Right cardiac atrium (tissue), 5 donors: ENCODE data around the gene RAPGEF1. TPM values are rescaled to one million over a fixed set of nuclear protein-coding genes. Genes with fewer than 3 reads are reported as not detected.
A peak's percentile ranks its signal among the peaks of the same experiment; 100 is the strongest.
"Not testable (repeated sequence)": the region's sequence is repeated elsewhere in the genome, so short reads cannot be mapped to it uniquely, and the experiment has no call there.

Experiments
- ATAC-seq, 2 donors: fragments of 200-7000 bp; cut with Tn5 transposase; one replicate each; pipeline versions ENCODE4 v1.8.0 to v1.9.1; 2020; ENCODE audit warnings: moderate library complexity in 2 of 2, mild to moderate bottlenecking in 1 of 2
- DNase-seq, 3 donors: peaks; one replicate each; pipeline ENCODE4 v3.0.0-alpha.2; 2020
- H3K27ac ChIP-seq: one replicate; pipeline ENCODE4 v1.5.1; 2013; ENCODE audit warnings: mild to moderate bottlenecking, low read length, control low read depth, moderate library complexity
- H3K27me3 ChIP-seq: one replicate; pipeline ENCODE4 v1.6.1; 2013; ENCODE audit not compliant: control insufficient read depth, insufficient read depth
- H3K4me1 ChIP-seq: one replicate; pipeline ENCODE4 v1.6.1; 2013; ENCODE audit warnings: low read length; ENCODE audit not compliant: control insufficient read depth, insufficient read depth
- H3K4me3 ChIP-seq: one replicate; pipeline ENCODE4 v1.5.1; 2013; ENCODE audit warnings: low read length, control low read depth
- H3K9me3 ChIP-seq: one replicate; pipeline ENCODE4 v1.6.1; 2013; ENCODE audit warnings: low read length; ENCODE audit not compliant: control insufficient read depth
- WGBS: extraction: QIAGEN DNeasy Blood & Tissue Kit; methylation state at CpG from one replicate; pipeline ENCODE4 v1.1.7; 2013; 5-methylcytosine and 5-hydroxymethylcytosine counted together
- intact Hi-C, 4 donors: fragments of 100-400 bp; cut with DNase I; formaldehyde crosslinking; loops; one replicate each; pipeline versions ENCODE4 v1.11.0 to v1.14.0; 2022 to 2023
- polyA plus RNA-seq: library from polyadenylated mRNA; stranded (reverse); fragments of 200-250 nt; gene quantifications from one replicate; pipeline ENCODE4 v1.2.3, GENCODE V29; 2013
- total RNA-seq, 4 donors: library from RNA; stranded (reverse); fragmentation: NEBNext Ultra II Directional; extraction: Animal tissue kit (Norgen Biotek cat#: 25700); gene quantifications; one replicate each; pipeline ENCODE4 v1.2.1, GENCODE V29; 2021
- donor health status: healthy with polysubstance abuse.
- donor health status: DM: no; HTN: yes; CAD: no.
- donor health status: DM: no; HTN: no; CAD: no.
- donor health status: DM: no; HTN: yes; CAD: no; lungs with severe emphysema.
- donor health status: DM: yes; HTN: yes; CAD: no.

The RAPGEF1 gene
- total and polyA plus RNA-seq, 5 donors: 58.5 to 100 (median 88.6) TPM

DNA sequence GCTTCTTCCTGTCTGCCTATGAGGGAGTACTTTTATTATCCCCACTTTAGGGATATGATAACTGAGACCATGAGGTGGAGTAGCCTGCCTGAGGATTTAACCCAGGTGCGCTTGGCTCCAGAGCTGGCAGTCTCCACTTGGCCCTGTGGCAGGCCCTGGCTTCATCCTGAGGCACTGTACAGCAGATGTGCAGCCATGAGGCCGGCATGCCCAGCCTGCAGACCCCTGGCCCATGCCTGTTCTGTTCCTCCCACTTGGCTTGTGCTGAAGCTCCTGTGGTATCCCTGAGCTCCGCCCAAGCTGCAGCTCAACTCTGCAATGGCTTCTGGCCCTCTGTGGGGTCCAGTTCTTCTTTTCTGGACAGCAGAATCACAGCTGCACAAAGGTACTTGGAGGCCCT lies 31.8 kb upstream of the RAPGEF1 start:
- intact Hi-C loops: no loop called here
- no peaks in the 10 kb centered on the region for H3K4me1 ChIP-seq
- H3K27ac ChIP-seq: no peak overlapping the region
- 68% methylated on average over 3 of the region's 3 CpGs for WGBS
- H3K27me3 ChIP-seq: no peaks in the 10 kb centered on the region
- no peaks in the 10 kb centered on the region for H3K9me3 ChIP-seq
- H3K4me3 ChIP-seq: no peak overlapping the region
- DNase-seq (no peak), ATAC-seq (no peak)

DNA sequence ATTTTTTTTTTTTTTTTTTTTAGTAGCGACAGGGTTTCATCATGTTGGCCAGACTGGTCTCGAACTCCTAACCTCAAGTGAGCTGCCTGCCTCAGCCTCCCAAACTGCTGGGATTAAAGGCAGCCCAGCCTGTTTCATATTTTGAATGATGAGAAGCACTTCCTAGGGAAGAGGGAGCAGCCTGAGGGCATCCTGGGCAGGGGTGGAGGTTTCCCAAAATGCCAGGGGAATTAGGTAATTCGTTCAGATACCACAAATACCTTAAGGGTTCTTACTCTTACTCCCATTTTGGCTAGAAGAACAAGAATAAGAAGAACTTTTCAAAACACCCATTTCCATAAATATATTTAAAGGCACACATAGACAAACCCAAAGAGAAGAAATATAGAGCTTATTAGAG lies 29.5 kb upstream of the RAPGEF1 start:
- Histone ChIP-seq H3K4me3 (no peak overlapping the region), H3K4me1 (no peaks in the 10 kb centered on the region), H3K9me3 (no peaks in the 10 kb centered on the region), H3K27me3 (no peaks in the 10 kb centered on the region), H3K27ac (no peak overlapping the region)
- 43% methylated on average over 3 of the region's 3 CpGs for WGBS
- ATAC-seq: no peak
- intact Hi-C loops: loop anchor here in 1 of 4 donors (5.0 kb wide), 1 partner anchor 483 kb away; no protein-coding TSS in a partner anchor
- no peak for DNase-seq

DNA sequence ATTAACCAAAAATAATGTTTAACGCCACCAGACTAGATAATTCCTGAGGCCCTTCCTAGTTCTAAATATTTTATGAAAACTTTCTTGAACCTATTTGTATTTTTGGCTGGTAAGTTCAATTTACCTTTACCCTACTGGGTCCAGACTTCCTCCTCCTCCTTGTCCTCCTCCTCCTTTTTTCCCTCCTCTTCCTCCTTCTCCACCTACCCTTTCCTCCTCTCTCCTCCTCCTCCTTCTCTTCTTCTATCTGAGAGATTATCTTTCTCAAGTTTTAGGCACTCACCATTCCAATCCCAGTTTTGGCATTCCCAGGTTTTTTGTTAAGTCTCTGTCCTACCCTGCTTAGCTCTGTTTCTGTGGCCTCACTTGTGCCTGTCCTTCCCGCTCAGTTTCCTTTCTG lies 24.7 kb upstream of the RAPGEF1 start:
- Histone ChIP-seq H3K4me3 (no peak overlapping the region), H3K27ac (no peak overlapping the region), H3K9me3 (no peaks in the 10 kb centered on the region), H3K27me3 (no peaks in the 10 kb centered on the region), H3K4me1 (no peaks in the 10 kb centered on the region)
- DNase-seq: no peak
- WGBS: 67% methylated on average over 2 of the region's 2 CpGs
- no peak for ATAC-seq
- intact Hi-C loops: loop anchor here in 2 of 4 donors (5.0 kb wide), 3 partner anchors 473 to 503 kb away; no protein-coding TSS in a partner anchor

DNA sequence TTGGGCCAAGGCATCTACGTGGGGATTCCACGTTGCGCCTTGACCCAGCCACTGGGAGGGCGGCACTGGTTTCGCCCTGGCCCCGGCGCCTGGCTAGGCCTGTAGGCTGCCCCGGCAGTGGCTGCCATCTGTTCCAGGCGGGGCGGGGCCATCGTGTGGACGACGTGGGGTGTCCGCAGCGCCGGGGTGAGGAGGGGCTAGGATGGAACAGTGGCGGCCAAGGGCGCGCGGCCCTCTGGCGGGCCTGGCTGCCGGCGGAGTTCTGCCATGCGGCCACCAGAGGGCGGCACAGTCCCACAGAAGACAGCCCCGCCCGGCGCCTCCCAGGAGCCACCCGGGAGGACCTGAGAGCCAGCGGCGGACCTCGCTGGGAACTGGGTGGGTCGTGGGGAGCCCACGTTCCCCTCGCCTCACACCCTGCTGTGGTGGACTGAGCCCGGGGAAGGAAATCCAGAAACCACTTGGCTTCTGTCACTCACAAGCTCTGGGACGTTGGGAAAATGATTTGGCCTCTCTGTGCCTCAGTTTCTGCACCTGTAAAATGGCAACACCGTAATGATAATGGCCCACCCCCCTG lies 22.6 kb upstream of the RAPGEF1 start:
- Histone ChIP-seq H3K27me3 (no peaks in the 10 kb centered on the region), H3K4me1 (no peaks in the 10 kb centered on the region), H3K27ac (no peak overlapping the region), H3K9me3 (no peaks in the 10 kb centered on the region), H3K4me3 (no peak overlapping the region)
- 9% methylated on average over 38 of the region's 38 CpGs for WGBS
- DNase-seq: peak; percentile 75 to 91 (median 90)
- ATAC-seq: peak; percentile 95
- intact Hi-C loops: loop anchor here in 2 of 4 donors (5.0 kb wide), 3 partner anchors 475 to 505 kb away; no protein-coding TSS in a partner anchor

DNA sequence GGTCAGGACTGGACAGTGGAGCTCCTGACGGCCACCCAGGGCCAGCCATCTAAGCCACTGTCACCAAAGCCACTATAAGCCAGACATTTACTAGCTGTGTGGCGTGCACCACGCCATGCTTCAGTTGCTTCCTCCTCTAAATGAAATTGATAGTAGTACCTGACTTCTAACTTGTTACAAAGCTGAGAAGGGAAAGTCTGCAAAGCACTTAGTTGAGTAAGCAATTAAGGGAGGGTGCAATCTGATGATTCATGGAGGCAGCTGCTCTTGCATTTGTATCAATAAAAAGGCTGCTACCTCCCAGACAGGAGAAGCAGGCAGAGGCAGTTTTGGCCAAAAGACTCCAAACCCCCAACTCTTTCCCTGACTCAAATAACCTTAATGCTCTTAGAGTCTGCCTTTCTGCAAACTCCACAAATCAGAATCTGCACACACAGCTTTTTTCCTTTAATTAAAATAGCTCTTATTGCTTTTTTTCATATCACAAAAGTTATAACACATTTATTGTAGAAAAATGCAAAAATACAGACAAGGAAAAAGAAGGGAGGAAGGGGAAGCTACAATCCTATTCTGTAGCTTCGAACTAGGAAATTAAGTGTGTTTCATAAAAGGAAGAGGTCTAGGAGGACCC lies 19.3 kb upstream of the RAPGEF1 start:
- 64% methylated on average over 4 of the region's 4 CpGs for WGBS
- intact Hi-C loops: no loop called here
- no peaks in the 10 kb centered on the region for H3K27me3 ChIP-seq
- H3K4me3 ChIP-seq: no peak overlapping the region
- H3K27ac ChIP-seq: no peak overlapping the region
- no peaks in the 10 kb centered on the region for H3K9me3 ChIP-seq
- ATAC-seq (no peak), DNase-seq (no peak)
- no peaks in the 10 kb centered on the region for H3K4me1 ChIP-seq

DNA sequence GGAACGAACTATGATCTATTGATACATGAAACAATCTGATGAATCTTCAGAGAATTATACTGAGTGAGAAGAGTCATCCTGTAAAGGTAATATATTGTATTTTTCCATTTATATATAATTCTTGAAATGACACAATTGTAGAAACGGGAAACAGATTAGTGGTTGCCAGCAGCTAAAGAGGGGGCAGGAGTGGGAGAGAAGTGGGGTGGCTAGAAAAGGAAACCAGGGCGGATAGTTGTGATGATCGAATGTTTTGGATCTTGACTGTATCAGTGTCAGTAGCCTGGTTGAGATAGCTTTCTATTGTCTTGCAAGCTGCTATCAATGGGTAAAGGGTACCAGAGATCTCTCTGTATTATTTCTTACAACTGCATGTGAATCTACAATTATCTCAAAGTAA lies 17.7 kb upstream of the RAPGEF1 start:
- Histone ChIP-seq H3K4me3 (no peak overlapping the region), H3K27ac (no peak overlapping the region), H3K4me1 (no peaks in the 10 kb centered on the region), H3K27me3 (no peaks in the 10 kb centered on the region), H3K9me3 (no peaks in the 10 kb centered on the region)
- ATAC-seq (no peak), DNase-seq (no peak)
- intact Hi-C loops: no loop called here
- WGBS: 42% methylated on average over 4 of the region's 4 CpGs

DNA sequence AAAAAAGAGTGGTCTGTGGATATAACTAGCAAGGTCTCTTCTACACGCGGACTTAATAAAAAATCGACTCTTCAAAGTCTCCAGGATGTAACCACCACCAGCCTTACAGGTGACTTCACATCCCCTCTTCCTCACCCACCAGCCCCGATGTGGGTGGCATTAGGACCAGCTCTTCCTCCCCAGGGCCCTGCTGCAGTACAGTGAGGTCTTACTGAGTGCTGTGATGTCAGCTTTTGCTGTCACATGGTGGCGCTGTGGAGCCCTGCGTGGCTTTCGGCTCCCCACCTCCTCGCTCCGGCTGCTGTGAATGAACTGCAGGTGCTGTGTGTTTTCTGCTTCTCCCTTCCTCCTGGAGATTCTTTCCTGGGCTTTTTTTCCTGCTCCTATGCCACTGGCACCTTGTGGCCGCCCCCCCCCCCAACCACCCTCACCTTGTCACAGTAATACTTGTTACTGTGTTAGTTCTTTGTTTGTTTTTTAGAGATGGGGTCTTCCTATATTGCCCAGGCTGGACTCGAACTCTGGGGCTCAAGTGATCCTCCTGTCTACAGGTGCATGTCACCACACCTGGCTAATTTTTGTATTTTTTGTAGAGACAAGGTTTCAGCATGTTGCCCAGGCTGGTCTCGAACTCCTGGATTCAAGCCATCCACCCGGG lies 15.8 kb upstream of the RAPGEF1 start:
- Histone ChIP-seq H3K4me1 (no peaks in the 10 kb centered on the region), H3K4me3 (no peak overlapping the region), H3K9me3 (no peaks in the 10 kb centered on the region), H3K27me3 (no peaks in the 10 kb centered on the region), H3K27ac (no peak overlapping the region)
- 19% methylated on average over 13 of the region's 13 CpGs for WGBS
- ATAC-seq (peak; percentile 86 to 90), DNase-seq (peak; percentile 80 to 92 (median 88))
- intact Hi-C loops: no loop called here

DNA sequence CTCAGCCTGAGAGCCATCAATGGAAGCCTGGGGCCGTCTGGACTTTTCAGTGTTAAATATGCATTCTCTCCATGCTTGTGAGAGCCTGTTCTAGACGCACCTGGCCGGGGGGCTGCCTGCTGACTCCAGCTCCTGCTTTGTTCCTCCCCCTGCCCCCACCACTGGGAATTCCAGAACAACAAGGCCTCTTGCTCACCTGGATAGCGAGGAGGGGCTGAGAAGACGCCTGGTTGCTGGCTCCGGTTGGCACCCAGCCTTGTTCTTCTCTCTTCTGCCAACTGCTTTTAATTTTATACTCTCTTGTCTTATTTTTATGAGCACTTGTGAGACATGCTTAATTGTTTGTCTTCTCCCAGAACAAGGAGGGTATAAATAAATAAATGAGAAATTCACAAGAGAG lies 15.0 kb upstream of the RAPGEF1 start:
- no peak for DNase-seq
- H3K4me1 ChIP-seq: no peaks in the 10 kb centered on the region
- no peaks in the 10 kb centered on the region for H3K9me3 ChIP-seq
- intact Hi-C loops: no loop called here
- ATAC-seq: no peak
- no peak overlapping the region for H3K4me3 ChIP-seq
- no peaks in the 10 kb centered on the region for H3K27me3 ChIP-seq
- WGBS: 64% methylated on average over 6 of the region's 6 CpGs
- no peak overlapping the region for H3K27ac ChIP-seq

DNA sequence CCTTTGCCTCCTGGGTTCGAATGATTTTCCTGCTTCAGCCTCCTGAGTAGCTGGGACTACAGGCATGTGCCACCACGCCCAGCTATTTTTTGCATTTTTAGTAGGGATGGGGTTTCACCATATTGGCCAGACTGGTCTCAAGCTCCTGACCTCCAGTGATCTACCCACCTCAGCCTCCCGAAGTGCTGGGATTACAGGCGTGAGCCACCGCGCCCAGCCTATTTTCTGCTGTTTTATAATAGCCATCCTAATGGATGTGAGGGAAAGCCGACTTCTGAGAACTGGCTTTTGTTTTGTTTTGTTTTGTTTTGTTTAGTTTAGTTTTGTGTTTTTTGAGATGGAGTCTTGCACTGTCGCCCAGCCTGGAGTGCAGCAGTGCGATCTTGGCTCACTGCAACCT lies 13.9 kb upstream of the RAPGEF1 start:
- H3K27ac ChIP-seq, H3K9me3 ChIP-seq, H3K27me3 ChIP-seq, ATAC-seq, H3K4me1 ChIP-seq, intact Hi-C loops, H3K4me3 ChIP-seq: not testable (repeated sequence)
- 89% methylated on average over 9 of the region's 9 CpGs for WGBS
- DNase-seq: peak in 1 of 3 donors; percentile 17

DNA sequence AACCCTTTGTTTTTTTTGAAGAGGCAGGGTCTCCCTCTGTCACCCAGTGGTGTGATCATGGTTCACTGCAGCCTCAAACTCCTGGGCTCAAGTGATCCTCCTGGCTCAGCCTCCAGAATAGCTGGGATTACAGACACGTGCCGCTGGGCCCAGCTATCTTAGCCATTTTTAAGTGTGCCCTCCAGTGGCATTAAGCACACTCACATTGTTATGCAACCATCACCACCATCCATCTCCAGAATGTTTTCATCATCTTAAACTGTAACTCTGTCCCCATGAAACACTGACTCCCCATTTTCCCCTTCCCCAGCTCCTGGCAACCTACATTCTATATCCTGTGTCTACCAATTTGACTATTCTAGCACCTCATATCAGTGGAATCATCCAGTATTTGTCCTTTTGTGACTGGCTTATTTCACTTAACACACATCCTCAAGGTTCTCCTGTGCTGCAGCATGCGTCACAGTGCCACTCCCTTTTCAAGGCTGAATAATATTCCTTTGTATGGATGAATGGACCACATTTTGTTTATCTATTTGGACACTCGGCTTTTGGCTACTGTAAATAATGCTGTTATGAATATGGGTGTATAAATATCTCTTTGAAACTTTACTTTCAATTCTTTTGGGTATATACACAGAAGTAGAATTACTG lies 12.5 kb upstream of the RAPGEF1 start:
- no peak for DNase-seq
- Histone ChIP-seq H3K4me3 (no peak overlapping the region), H3K27me3 (no peaks in the 10 kb centered on the region), H3K9me3 (no peaks in the 10 kb centered on the region), H3K27ac (no peak overlapping the region), H3K4me1 (no peaks in the 10 kb centered on the region)
- WGBS: 87% methylated on average over 4 of the region's 4 CpGs
- no peak for ATAC-seq
- intact Hi-C loops: no loop called here

DNA sequence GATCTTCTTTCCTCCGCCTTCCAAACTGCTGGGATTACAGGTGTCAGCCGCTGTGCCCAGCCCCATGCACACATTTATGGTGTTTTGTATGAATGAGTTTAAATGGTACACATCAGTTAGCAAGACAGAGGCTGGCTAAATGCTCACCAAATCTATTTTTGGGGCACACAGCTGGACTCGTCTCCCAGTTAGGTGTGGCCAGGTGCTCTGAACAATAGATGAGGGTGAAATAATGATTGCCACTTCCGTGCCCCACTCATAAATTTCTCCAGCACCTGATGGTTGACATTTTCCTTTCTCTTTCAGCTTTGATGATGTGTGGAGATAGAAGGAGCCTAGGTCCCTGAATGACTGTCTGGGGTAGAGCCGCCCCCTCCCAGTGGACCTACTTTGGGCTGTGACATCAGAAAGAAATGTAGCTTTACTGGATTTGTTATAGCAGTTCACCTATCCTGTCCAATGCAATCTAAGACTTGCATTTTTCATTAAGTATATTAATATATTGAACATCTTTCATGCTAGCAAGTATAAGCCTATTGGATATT lies 8.6 kb upstream of the RAPGEF1 start:
- Histone ChIP-seq H3K27ac (no peak overlapping the region), H3K4me3 (no peak overlapping the region), H3K4me1 (peaks cover 3% of the 10 kb centered on the region), H3K27me3 (no peaks in the 10 kb centered on the region), H3K9me3 (no peaks in the 10 kb centered on the region)
- intact Hi-C loops: loop anchor here in 3 of 4 donors (10.0 kb wide), 4 partner anchors 234 to 404 kb away; no protein-coding TSS in a partner anchor
- WGBS: 78% methylated on average over 5 of the region's 5 CpGs
- DNase-seq (no peak), ATAC-seq (no peak)
